ENCODE results near the gene SYNDIG1L. TPM values are rescaled to one million over a fixed set of nuclear protein-coding genes. Genes with fewer than 3 reads are reported as not detected.

The SYNDIG1L gene
- total RNA-seq, 3 donors from 2014 or later (not counting 1 experiment from before 2014, with no cell fraction given): 0.30 TPM; not detected in 2

DNA sequence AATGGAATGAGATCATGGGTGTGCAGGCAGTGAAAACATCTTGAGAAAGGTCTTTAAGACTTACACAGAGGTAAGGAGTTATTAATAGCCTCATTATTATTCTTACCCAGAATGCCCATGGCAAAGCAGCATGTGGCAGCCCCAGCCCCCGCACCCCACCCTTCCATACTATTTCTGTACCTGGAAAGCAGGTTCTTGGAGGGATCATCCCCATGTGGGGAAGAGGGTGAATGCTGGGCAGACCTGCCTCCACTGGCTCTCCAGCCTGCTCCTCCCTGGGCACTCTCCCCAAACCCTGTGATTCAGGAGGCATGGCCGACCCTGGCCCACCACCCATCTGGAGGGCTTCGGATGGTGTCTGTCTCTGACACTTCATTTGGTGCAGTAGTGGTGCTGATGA lies 38.8 kb upstream of the SYNDIG1L start:
- DNase-seq (no peak), ATAC-seq (no peak)
- Mint-ChIP-seq H3K4me3 (no peak overlapping the region), H3K27me3 (ENCODE audit: low read depth in 2 of 2) (peaks cover 18 to 26% of the 10 kb centered on the region in 2 donors), H3K27ac (no peak overlapping the region), H3K9me3 (no peaks in the 10 kb centered on the region), H3K4me1 (no peaks in the 10 kb centered on the region), H3K36me3 (no peaks in the 10 kb centered on the region)
- Histone ChIP-seq H3K27ac (ENCODE audit: low read length) (no peak overlapping the region), H3K27me3 (ENCODE audit: control insufficient read depth, insufficient read depth, low read length) (no peaks in the 10 kb centered on the region), H3K9me3 (ENCODE audit: control insufficient read depth, insufficient read depth, low read length) (no peaks in the 10 kb centered on the region), H3K4me3 (ENCODE audit: low read length) (no peak overlapping the region), H3K36me3 (ENCODE audit: control insufficient read depth, insufficient read depth, low read length) (no peaks in the 10 kb centered on the region), H3K4me1 (ENCODE audit: control insufficient read depth, insufficient read depth, low read length) (no peaks in the 10 kb centered on the region)
- 91% methylated on average over 2 of the region's 3 CpGs for WGBS (ENCODE audit: insufficient coverage)
- intact Hi-C loops (cut with micrococcal nuclease): no loop called here
- TF ChIP-seq, protein P1, sequence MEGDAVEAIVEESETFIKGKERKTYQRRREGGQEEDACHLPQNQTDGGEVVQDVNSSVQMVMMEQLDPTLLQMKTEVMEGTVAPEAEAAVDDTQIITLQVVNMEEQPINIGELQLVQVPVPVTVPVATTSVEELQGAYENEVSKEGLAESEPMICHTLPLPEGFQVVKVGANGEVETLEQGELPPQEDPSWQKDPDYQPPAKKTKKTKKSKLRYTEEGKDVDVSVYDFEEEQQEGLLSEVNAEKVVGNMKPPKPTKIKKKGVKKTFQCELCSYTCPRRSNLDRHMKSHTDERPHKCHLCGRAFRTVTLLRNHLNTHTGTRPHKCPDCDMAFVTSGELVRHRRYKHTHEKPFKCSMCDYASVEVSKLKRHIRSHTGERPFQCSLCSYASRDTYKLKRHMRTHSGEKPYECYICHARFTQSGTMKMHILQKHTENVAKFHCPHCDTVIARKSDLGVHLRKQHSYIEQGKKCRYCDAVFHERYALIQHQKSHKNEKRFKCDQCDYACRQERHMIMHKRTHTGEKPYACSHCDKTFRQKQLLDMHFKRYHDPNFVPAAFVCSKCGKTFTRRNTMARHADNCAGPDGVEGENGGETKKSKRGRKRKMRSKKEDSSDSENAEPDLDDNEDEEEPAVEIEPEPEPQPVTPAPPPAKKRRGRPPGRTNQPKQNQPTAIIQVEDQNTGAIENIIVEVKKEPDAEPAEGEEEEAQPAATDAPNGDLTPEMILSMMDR (IDR thresholded peaks at IDR 0.05): no peak

DNA sequence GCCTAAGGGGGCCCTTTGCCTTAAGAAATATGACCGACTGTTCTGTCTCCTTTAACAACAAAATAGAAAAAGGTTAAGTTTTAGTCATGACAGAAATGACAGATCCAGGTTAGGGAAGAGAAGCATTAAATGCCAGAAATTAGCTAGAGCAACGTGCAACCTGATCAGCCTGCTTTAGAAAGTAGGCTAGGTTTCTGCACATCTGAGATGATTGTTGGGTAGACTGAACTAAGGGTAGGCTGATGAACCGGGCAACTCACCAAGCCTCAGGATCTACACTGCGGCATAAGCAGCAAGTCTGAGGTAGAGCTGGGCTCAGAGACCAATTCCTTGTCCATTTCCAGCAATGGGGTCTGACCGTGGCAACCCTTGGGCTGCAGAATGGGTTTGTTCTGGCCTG lies 37.7 kb upstream of the SYNDIG1L start:
- Histone ChIP-seq H3K36me3 (ENCODE audit: control insufficient read depth, insufficient read depth, low read length) (no peaks in the 10 kb centered on the region), H3K4me1 (ENCODE audit: control insufficient read depth, insufficient read depth, low read length) (no peaks in the 10 kb centered on the region), H3K4me3 (ENCODE audit: low read length) (no peak overlapping the region), H3K27me3 (ENCODE audit: control insufficient read depth, insufficient read depth, low read length) (no peaks in the 10 kb centered on the region), H3K9me3 (ENCODE audit: control insufficient read depth, insufficient read depth, low read length) (no peaks in the 10 kb centered on the region), H3K27ac (ENCODE audit: low read length) (no peak overlapping the region)
- no peak for DNase-seq
- Mint-ChIP-seq H3K4me3 (no peak overlapping the region), H3K27ac (no peak overlapping the region), H3K9me3 (no peaks in the 10 kb centered on the region), H3K4me1 (no peaks in the 10 kb centered on the region), H3K27me3 (ENCODE audit: low read depth in 2 of 2) (peaks cover 18 to 27% of the 10 kb centered on the region in 2 donors), H3K36me3 (no peaks in the 10 kb centered on the region)
- 85% methylated on average over 5 of the region's 5 CpGs for WGBS (ENCODE audit: insufficient coverage)
- no peak for ATAC-seq
- intact Hi-C loops (cut with micrococcal nuclease): no loop called here
- TF ChIP-seq, protein P1 (IDR thresholded peaks at IDR 0.05): no peak

DNA sequence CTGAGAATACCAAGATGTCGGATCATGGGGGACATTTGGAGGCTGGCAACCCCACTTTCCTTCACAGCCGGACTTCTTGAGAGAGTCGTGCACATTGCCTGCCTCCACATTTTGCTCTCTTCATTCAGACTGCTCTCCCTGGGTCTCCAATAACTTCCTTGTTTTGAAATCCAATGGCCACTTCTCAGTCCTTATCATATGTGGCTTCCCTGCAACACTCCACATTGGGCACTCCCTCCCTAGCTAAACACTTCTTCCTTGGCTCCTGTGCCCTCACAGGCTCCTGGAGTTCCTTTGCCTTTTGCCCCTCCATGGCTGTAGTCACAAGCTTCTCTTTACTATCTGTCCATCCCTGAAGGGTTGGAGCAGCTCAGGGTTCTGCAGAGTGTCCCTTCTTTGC lies 37.0 kb upstream of the SYNDIG1L start:
- Histone ChIP-seq H3K27ac (ENCODE audit: low read length) (no peak overlapping the region), H3K27me3 (ENCODE audit: control insufficient read depth, insufficient read depth, low read length) (no peaks in the 10 kb centered on the region), H3K9me3 (ENCODE audit: control insufficient read depth, insufficient read depth, low read length) (no peaks in the 10 kb centered on the region), H3K4me3 (ENCODE audit: low read length) (no peak overlapping the region), H3K4me1 (ENCODE audit: control insufficient read depth, insufficient read depth, low read length) (no peaks in the 10 kb centered on the region), H3K36me3 (ENCODE audit: control insufficient read depth, insufficient read depth, low read length) (no peaks in the 10 kb centered on the region)
- WGBS (ENCODE audit: insufficient coverage): 89% methylated on average over 3 of the region's 3 CpGs
- DNase-seq: no peak
- intact Hi-C loops (cut with micrococcal nuclease): no loop called here
- H3K27ac Mint-ChIP-seq: no peak overlapping the region
- no peak for ATAC-seq
- H3K4me1 Mint-ChIP-seq: no peaks in the 10 kb centered on the region
- no peak overlapping the region for H3K4me3 Mint-ChIP-seq
- H3K27me3 Mint-ChIP-seq (ENCODE audit: low read depth in 2 of 2): peaks cover 18 to 27% of the 10 kb centered on the region in 2 donors
- no peaks in the 10 kb centered on the region for H3K9me3 Mint-ChIP-seq
- TF ChIP-seq, protein P1 (IDR thresholded peaks at IDR 0.05): no peak
- H3K36me3 Mint-ChIP-seq: no peaks in the 10 kb centered on the region

DNA sequence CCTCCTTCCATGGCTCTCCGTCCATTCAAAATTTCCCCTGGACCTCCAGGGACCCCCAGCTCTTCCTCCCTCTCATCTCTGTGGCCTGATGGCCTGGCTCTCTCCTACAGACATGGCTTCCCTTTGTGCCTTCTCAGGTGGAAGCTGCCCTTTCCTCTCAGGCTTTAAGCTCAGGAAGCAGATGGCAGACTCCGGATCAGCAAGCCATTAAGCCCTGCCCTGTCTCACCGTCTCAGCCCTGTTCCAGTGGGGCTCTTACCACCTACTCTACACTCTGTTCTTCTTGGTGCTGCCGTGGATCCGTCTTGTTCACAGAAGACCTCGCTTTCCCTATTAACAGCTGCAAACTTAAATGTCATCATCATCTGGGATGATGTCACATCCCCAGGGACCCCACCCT lies 34.0 kb upstream of the SYNDIG1L start:
- no peak for ATAC-seq
- H3K36me3 Mint-ChIP-seq: no peaks in the 10 kb centered on the region
- 56% methylated on average over 6 of the region's 6 CpGs for WGBS (ENCODE audit: insufficient coverage)

More for the DNA sequence above, 34.0 kb upstream of the SYNDIG1L start:
- H3K27ac ChIP-seq (ENCODE audit: low read length): no peak overlapping the region
- TF ChIP-seq, protein P1 (IDR thresholded peaks at IDR 0.05): no peak
- Mint-ChIP-seq H3K4me1 (no peaks in the 10 kb centered on the region), H3K4me3 (no peak overlapping the region), H3K27me3 (ENCODE audit: low read depth in 2 of 2) (peaks cover 27% of the 10 kb centered on the region in 2 donors), H3K27ac (no peak overlapping the region), H3K9me3 (no peaks in the 10 kb centered on the region)
- H3K9me3 ChIP-seq (ENCODE audit: control insufficient read depth, insufficient read depth, low read length): no peaks in the 10 kb centered on the region
- intact Hi-C loops (cut with micrococcal nuclease): no loop called here
- H3K4me1 ChIP-seq (ENCODE audit: control insufficient read depth, insufficient read depth, low read length): no peaks in the 10 kb centered on the region
- H3K4me3 ChIP-seq (ENCODE audit: low read length): no peak overlapping the region
- DNase-seq: no peak
- H3K27me3 ChIP-seq (ENCODE audit: control insufficient read depth, insufficient read depth, low read length): no peaks in the 10 kb centered on the region
- H3K36me3 ChIP-seq (ENCODE audit: control insufficient read depth, insufficient read depth, low read length): no peaks in the 10 kb centered on the region
